IMR-90 (cell line): ENCODE data around the gene CPA3. TPM values are rescaled to one million over a fixed set of nuclear protein-coding genes. Genes with fewer than 3 reads are reported as not detected.

Experiments
- ATAC-seq: fragments of 200-7000 bp; cut with Tn5 transposase; 2 replicates; pipeline ENCODE4 v1.9.1; 2020; ENCODE audit warnings: low read depth, mild to moderate bottlenecking, moderate library complexity
- BruUV-seq: library from RNA; stranded (reverse); fragments of 400-500 nt; replicated peaks from 2 replicates; lab custom pipeline; 2021; lab: Mats Ljungman, UMichigan
- CTCF ChIA-PET: fragments of 300-600 bp; formaldehyde crosslinking; extraction: SDS; loops from one replicate; lab custom pipeline; 2021; ENCODE audit warnings: antibody characterized with exemption; lab: Yijun Ruan, JAX
- POLR2A ChIA-PET: fragments of 300-600 bp; sonication (Branson Sonifier 250); formaldehyde crosslinking; loops from one replicate; lab custom pipeline; 2022; ENCODE audit warnings: antibody characterized with exemption; ENCODE audit not compliant: unreplicated experiment; lab: Charles Lee
- DNase-seq: peaks from one replicate; pipeline ENCODE4 v3.0.0; 2013
- H2AFZ ChIP-seq: replicated peaks from 2 replicates; pipeline ENCODE3; 2013; ENCODE audit warnings: low read length, mild to moderate bottlenecking; ENCODE audit not compliant: poor library complexity
- H2AK5ac ChIP-seq: 2 replicates; pipeline ENCODE4 v1.6.1; 2013; ENCODE audit warnings: low read depth, low read length, inconsistent platforms
- H2AK9ac ChIP-seq: replicated peaks from 2 replicates; pipeline ENCODE3; 2013; ENCODE audit warnings: mild to moderate bottlenecking, low read depth, low read length, moderate library complexity; ENCODE audit not compliant: poor library complexity
- H2BK120ac ChIP-seq: 2 replicates; pipeline ENCODE4 v1.6.1; 2013; ENCODE audit warnings: low read depth, low read length, inconsistent platforms
- H2BK15ac ChIP-seq: 3 replicates; pipeline ENCODE4 v1.6.1; 2013; ENCODE audit warnings: low read depth, low read length, inconsistent platforms
- H2BK20ac ChIP-seq: 2 replicates; pipeline ENCODE4 v1.6.1; 2013; ENCODE audit warnings: low read depth, mild to moderate bottlenecking, inconsistent platforms, low read length, moderate library complexity
- H2BK5ac ChIP-seq: 2 replicates; pipeline ENCODE4 v1.6.1; 2013; ENCODE audit warnings: mild to moderate bottlenecking, low read depth, low read length, inconsistent platforms; ENCODE audit not compliant: poor library complexity, severe bottlenecking
- H3K14ac ChIP-seq: replicated peaks from 2 replicates; pipeline ENCODE4 v1.6.1; 2013; ENCODE audit warnings: low read depth, low read length, inconsistent platforms
- H3K18ac ChIP-seq: 2 replicates; pipeline ENCODE4 v1.6.1; 2013; ENCODE audit warnings: low read depth, low read length, control low read depth
- H3K23ac ChIP-seq: 2 replicates; pipeline ENCODE4 v1.6.1; 2013; ENCODE audit warnings: low read depth, low read length, inconsistent platforms
- H3K27ac ChIP-seq: 2 replicates; pipeline ENCODE4 v1.5.1; 2013; ENCODE audit warnings: mild to moderate bottlenecking, control low read depth, low read length; ENCODE audit not compliant: insufficient read depth
- H3K27me3 ChIP-seq: 2 replicates; pipeline ENCODE4 v1.6.1; 2013; ENCODE audit warnings: low read length; ENCODE audit not compliant: control insufficient read depth, insufficient read depth
- H3K36me3 ChIP-seq: 2 replicates; pipeline ENCODE4 v1.6.1; 2013; ENCODE audit warnings: low read length, mixed read lengths; ENCODE audit not compliant: control insufficient read depth, insufficient read depth
- H3K4ac ChIP-seq: 2 replicates; pipeline ENCODE4 v1.6.1; 2013; ENCODE audit warnings: low read depth, low read length, inconsistent platforms
- H3K4me1 ChIP-seq: 2 replicates; pipeline ENCODE4 v1.6.1; 2013; ENCODE audit warnings: low read length, mixed read lengths; ENCODE audit not compliant: control insufficient read depth, insufficient read depth
- H3K4me2 ChIP-seq: 2 replicates; pipeline ENCODE4 v1.6.1; 2013; ENCODE audit warnings: low read depth, mild to moderate bottlenecking, control low read depth, low read length, moderate library complexity
- H3K4me3 ChIP-seq: 2 replicates; pipeline ENCODE4 v1.5.1; 2013; ENCODE audit warnings: low read depth, mild to moderate bottlenecking, control low read depth, low read length, moderate library complexity; ENCODE audit not compliant: insufficient read depth
- H3K56ac ChIP-seq: 2 replicates; pipeline ENCODE4 v1.6.1; 2013; ENCODE audit warnings: low read length, inconsistent platforms; ENCODE audit not compliant: insufficient read depth; ENCODE audit errors: extremely low read depth
- H3K79me1 ChIP-seq, 2 experiments: 2 replicates each; pipeline ENCODE4 v1.6.1; 2013; ENCODE audit warnings: low read length in 2 of 2, inconsistent platforms in 1 of 2, low read depth in 1 of 2
- H3K9ac ChIP-seq: 2 replicates; pipeline ENCODE4 v1.6.1; 2013; ENCODE audit warnings: low read depth, low read length, control low read depth
- H3K9me1 ChIP-seq: 2 replicates; pipeline ENCODE4 v1.6.1; 2013; ENCODE audit warnings: low read length, inconsistent platforms; ENCODE audit not compliant: insufficient read depth
- H3K9me3 ChIP-seq: 2 replicates; pipeline ENCODE4 v1.6.1; 2013; ENCODE audit warnings: low read length; ENCODE audit not compliant: control insufficient read depth, insufficient read depth
- H4K20me1 ChIP-seq: 2 replicates; pipeline ENCODE4 v1.6.1; 2013; ENCODE audit warnings: low read length, inconsistent platforms; ENCODE audit not compliant: insufficient read depth
- H4K5ac ChIP-seq: 2 replicates; pipeline ENCODE4 v1.6.1; 2013; ENCODE audit warnings: mild to moderate bottlenecking, low read depth, low read length, control low read depth
- H4K8ac ChIP-seq, 2 experiments: 2 replicates each; pipeline ENCODE4 v1.6.1; 2013; ENCODE audit warnings: low read depth in 2 of 2, low read length in 2 of 2, control low read depth in 1 of 2, inconsistent platforms in 1 of 2
- H4K91ac ChIP-seq: 2 replicates; pipeline ENCODE4 v1.6.1; 2013; ENCODE audit warnings: low read depth, low read length, inconsistent platforms; ENCODE audit not compliant: insufficient read depth
- MAFK ChIP-seq: IDR thresholded peaks from 2 replicates; pipeline ENCODE4 v1.6.1; 2012; ENCODE audit warnings: low read depth, low read length, improper control_type of control experiment
- RAD21 ChIP-seq: IDR thresholded peaks from 2 replicates; pipeline ENCODE4 v1.6.1; 2012; ENCODE audit warnings: low read length, improper control_type of control experiment
- RCOR1 ChIP-seq: IDR thresholded peaks from 2 replicates; pipeline ENCODE4 v1.6.1; 2012; ENCODE audit warnings: mild to moderate bottlenecking, low read length, improper control_type of control experiment; ENCODE audit not compliant: insufficient replicate concordance
- WGBS, 2 experiments: methylation state at CpG; one replicate each; pipeline versions ENCODE4 v1.1.5 to v1.1.7; 2013; ENCODE audit warnings: missing lambda C conversion rate in 2 of 2; ENCODE audit not compliant: insufficient read length in 1 of 2; ENCODE audit errors: extremely low coverage in 2 of 2; 5-methylcytosine and 5-hydroxymethylcytosine counted together
- dilution Hi-C: fragments of 300-500 bp; cut with HindIII; formaldehyde crosslinking; loops from one replicate; pipeline ENCODE4 v1.14.3; 2018; ENCODE audit warnings: low sequenced_read_pairs; ENCODE audit not compliant: unreplicated experiment
- in situ Hi-C: fragments of 300-500 bp; cut with MboI; formaldehyde crosslinking; loops from 3 replicates; pipeline ENCODE4 v1.14.3; 2019; ENCODE audit warnings: low sequenced_read_pairs, inconsistent platforms, mixed read lengths
- intact Hi-C: fragments of 100-400 bp; cut with micrococcal nuclease; formaldehyde crosslinking; loops from 2 replicates; pipeline ENCODE4 v1.10.0; 2022
- polyA plus RNA-seq, 3 experiments: library from polyadenylated mRNA; depleted of rRNA; stranded (reverse); fragments of >200 nt; gene quantifications; 2 replicates each; pipeline ENCODE4 v1.2.3, GENCODE V29; 2012; ENCODE audit warnings: low replicate concordance in 1 of 3
- total RNA-seq: library from RNA; depleted of rRNA; stranded (reverse); fragments of >200 nt; gene quantifications from 2 replicates; pipeline ENCODE4 v1.2.3, GENCODE V29; 2012

CPA3 gene
- total and polyA plus RNA-seq, 2 of the 4 experiments (the other 2 are of a cell fraction): 0.07 TPM; not detected in 1

- no peak overlapping the region for H3K23ac ChIP-seq
- POLR2A ChIA-PET: no interaction called here
- 86% methylated on average over 1 of the region's 3 CpGs; no CpG with 5 or more reads in 1 of the 2 experiments for WGBS, 2 experiments
- dilution Hi-C loops: no loop called here
- ATAC-seq (no peak), DNase-seq (peak; percentile 5)
- H2BK120ac ChIP-seq: no peak overlapping the region
- H3K9me3 ChIP-seq: no peaks in the 10 kb centered on the region
- no peak overlapping the region for H4K91ac ChIP-seq
- H4K20me1 ChIP-seq: no peaks in the 10 kb centered on the region
- no peak overlapping the region for H3K9ac ChIP-seq
- intact Hi-C loops: loop anchor here (10.0 kb wide), 1 partner anchor 438 kb away; no protein-coding TSS in a partner anchor
- H3K14ac ChIP-seq: no peak overlapping the region
- H3K4ac ChIP-seq: no peak overlapping the region
- H4K8ac ChIP-seq: no peak overlapping the region
- H3K9me1 ChIP-seq: no peaks in the 10 kb centered on the region
- H3K27me3 ChIP-seq: peaks cover 2% of the 10 kb centered on the region; the same call in 1 of the 2 replicates
- H2AK5ac ChIP-seq: no peak overlapping the region
- no peak overlapping the region for H2BK5ac ChIP-seq
- H2BK20ac ChIP-seq: no peak overlapping the region
- in situ Hi-C loops: no loop called here
- no peak for TF ChIP-seq RAD21
- TF ChIP-seq MAFK: no peak
- TF ChIP-seq RCOR1: no peak
- BruUV-seq: no TSS peak
- H3K27ac ChIP-seq: no peak overlapping the region
- no peak overlapping the region for H2AFZ ChIP-seq
- no peak overlapping the region for H2AK9ac ChIP-seq
- H4K5ac ChIP-seq: no peak overlapping the region
- H3K18ac ChIP-seq: no peak overlapping the region
- H3K56ac ChIP-seq: no peak overlapping the region
- H3K79me1 ChIP-seq: no peaks in the 10 kb centered on the region
- H3K36me3 ChIP-seq: no peaks in the 10 kb centered on the region
- H2BK15ac ChIP-seq: no peak overlapping the region
- no peaks in the 10 kb centered on the region for H3K4me1 ChIP-seq
- H3K4me3 ChIP-seq: no peak overlapping the region
- CTCF ChIA-PET: no interaction called here
- no peak overlapping the region for H3K4me2 ChIP-seq
These were observed 31.9 kb upstream of the CPA3 start for GRCh38 chr3:148833223-148833622.
